COLO829 (cell line): ENCODE data around the gene PDE6D.
A peak's percentile ranks its signal among the peaks of the same experiment; 100 is the strongest.
"Not testable (repeated sequence)": the region's sequence is repeated elsewhere in the genome, so short reads cannot be mapped to it uniquely, and the experiment has no call there.

Experiments
- DNase-seq: peaks from one replicate; pipeline ENCODE4 v3.0.0; 2012; ENCODE audit warnings: low spot score

The PDE6D gene

DNA sequence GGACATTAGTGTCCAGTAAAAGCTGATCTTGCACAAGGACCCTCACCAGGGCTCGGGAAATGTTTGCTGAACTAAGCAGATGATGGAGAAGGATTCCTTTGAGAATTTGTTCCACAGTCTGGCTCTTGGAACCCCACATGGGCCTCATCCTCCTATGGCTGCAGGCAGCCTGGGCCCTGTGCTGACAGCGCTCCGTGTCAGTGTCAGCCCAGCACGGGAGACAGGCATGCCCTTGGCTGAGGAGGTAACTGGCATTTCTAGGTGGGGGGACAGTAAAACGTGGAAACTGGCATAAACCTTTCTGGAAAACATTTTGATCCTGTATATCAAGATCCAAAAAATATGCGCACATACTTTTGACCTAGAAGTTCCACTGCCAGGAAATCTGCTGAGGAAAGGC is 62.3 kb downstream of the PDE6D start:
- DNase-seq = no peak

DNA sequence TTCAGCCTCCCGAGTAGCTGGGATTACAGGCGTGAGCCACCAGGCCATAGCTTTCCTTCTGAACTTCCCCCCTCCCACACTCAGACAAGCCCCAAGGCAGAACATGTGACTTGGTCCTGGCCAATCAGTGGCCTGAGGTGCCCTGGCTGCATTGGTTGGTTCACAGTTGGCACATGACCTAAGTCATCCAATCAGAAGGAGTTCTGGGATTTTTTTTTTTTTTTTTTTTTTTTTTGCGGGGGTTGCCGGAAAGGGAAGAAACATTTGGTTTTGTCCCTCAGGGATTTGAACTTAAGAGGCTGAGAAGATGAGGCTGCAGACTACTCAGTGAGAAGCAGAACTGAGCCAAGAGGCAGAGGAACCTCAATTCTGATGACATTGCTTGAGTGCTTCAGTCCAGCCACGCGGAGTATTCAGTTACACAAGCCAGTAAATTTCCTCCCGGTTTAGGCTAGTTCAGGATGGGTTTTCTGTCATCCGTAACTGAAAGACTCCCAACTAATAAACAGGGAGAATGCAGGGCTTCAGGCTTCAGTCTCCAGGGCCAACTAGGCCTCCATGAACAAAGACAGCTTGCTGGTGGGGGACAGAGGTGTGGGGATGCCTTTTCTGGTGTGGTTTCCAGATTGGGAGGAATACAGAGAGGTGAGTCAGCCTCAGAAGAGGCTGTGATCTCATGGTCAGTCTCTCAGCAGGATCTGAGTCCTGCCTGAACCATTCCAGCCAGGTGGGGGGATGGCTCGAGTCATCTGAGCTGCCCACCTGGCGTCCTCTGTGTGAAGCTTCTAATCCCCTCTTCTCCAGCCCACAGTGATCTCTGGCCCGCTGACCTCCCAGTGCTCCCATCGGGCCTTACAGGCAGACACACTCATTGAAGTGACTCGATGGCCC is 63.6 kb downstream of the PDE6D start:
- no peak for DNase-seq

- DNase-seq = no peak
These were observed 64.3 kb downstream of the PDE6D start for GRCh38 chr2:231716666-231717280.

DNA sequence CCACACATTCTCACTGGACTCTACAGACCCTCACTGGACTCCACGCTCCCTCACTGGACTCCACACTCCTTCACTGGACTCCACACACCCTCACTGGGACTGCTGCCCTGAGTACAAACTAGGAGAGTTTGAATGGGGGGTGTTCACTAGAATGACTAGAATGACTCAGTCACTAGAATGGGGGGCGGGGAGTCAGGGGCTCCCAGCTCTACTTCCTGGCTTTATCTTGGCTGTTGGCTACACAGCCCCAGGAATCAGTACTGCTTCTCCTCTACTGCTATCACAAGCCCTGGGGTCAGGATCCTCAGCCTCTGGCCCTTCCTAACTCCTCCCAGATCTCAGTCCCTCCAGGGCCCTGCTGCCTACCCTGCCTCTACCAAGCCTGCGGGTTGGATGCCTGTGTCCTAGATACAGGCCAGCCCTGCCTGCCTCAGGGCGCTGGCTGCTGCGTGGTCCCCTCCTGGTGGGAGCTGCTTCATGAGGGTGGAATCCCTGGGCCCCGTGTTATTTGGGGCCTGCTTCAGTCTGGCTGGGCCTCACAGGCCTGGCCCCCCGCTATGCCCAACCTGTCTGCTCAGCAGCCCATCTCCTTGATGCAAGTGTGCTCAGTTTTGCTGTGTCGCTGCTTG is 65.0 kb downstream of the PDE6D start:
- no peak for DNase-seq

DNA sequence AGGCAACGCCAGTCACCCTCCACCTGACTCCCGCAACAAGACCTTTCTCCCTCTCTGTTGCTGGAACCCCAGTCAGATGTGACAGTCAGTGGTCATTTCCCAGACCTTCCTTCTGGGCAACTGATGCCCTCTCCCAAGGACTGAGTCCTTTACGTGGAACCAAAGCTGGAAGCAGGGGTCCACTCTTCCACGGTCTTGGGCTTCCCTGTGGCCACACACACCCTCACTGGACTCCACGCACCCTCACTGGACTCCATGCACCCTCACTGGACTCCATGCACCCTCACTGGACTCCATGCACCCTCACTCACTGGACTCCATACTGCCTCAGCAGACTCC is 65.6 kb downstream of the PDE6D start:
- no peak for DNase-seq

DNA sequence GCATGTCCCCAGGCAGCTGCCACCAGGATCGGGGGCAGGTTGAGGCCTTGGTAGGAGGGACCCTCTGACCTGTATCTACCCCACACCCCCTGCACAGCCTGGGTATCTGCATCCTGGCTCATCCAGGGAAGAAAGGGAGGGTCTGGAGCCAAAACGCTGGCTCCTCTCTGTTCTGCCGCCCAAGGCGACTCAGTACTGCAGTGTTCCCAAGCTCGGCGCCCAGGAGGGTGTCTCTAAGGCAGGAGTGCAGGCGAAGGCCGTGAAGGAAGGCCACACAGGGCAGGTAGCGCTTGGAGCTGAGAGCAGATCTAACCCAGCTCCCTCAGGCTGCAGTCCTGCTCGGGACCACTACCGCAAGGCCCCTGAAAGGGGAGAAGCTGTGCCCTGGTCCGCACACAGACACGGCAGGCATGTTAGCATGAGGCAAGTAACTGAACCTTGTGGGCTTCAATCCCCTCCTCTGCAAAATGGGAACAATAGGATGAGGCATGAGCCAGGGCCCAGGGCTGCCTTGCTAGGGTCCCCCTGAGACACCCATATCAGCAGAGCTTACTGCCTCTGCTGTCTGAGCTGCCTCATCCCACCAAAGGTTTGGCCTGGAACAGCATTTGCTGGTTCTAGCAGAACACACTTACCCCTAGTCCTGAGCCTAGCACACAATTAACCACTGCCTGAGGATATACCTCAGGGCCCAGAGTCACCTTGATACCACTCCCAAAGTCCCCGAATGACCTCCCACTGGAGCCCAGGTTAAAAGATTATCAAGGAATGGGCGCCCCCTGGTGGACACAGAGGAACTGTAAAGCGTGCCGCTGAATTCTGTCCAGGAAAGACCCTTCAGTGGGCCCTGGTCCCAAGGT is 66.2 kb downstream of the PDE6D start:
- peak; percentile 62 for DNase-seq

GRCh38 chr2:231713730-231714638 is 67.1 kb downstream of the PDE6D start:
- DNase-seq = peak; percentile 89

GRCh38 chr2:231713406-231713729 is 67.7 kb downstream of the PDE6D start:
- DNase-seq = not testable (repeated sequence)

DNA sequence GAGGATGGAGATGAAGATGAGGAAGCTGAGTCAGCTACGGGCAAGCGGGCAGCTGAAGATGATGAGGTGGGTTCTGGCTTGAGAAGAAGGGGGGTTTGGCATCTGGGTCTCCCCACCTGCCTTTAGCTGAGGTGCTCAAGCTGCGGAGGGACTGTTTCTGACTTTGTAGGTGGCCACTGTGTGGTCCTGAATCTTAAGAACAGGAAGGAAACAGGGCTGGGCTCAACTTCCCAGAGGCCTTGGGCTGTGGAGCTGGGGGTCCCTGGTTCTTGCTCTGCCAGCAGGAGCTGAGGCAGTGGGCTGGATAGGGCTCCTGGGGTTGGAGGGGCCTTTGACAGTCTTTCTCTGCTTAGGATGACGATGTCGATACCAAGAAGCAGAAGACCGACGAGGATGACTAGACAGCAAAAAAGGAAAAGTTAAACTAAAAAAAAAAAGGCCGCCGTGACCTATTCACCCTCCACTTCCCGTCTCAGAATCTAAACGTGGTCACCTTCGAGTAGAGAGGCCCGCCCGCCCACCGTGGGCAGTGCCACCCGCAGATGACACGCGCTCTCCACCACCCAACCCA is 68.5 kb downstream of the PDE6D start:
- not testable (repeated sequence) for DNase-seq

GRCh38 chr2:231711677-231712450 is 69.2 kb downstream of the PDE6D start:
- no peak for DNase-seq

DNA sequence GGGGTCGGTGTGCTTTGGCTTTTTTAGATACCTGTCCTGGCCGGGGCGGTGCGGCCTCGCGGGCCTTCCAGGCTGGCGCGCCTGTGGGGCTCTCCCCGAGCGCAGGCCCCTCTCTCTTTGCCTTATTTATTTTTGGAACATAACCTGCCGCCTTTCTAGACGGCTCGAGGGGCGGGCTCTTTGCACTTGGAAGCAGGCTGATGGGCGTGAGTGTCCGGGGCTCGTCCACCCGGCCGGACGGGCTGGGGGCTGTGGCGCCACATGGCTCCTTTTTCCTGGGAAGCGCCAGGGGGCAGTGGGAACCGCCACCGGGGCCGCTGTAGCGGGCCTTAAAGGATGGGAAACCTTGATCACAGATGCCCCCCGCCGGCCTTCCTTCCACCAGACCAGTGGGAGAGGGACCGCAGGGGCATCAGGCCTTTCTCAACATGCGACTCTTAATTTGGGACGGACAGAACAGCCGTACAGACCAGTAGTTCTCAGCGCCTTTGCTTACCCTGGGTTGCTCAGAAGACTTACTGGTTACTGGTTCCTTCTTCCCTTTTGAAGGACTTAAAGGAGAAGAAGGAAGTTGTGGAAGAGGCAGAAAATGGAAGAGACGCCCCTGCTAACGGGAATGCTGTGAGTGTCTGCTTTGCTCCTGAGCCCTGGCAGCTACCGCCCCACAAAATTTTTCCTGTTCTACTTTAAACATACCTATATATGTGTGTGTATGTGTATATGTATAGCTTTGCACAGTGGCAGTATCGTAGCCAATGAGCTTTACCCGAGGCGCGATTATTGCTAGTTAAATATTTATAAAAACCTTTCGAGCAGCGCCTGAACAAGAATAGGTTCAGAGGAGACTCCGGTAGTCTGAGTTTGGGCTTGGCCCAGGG is 70.0 kb downstream of the PDE6D start:
- no peak for DNase-seq

DNA sequence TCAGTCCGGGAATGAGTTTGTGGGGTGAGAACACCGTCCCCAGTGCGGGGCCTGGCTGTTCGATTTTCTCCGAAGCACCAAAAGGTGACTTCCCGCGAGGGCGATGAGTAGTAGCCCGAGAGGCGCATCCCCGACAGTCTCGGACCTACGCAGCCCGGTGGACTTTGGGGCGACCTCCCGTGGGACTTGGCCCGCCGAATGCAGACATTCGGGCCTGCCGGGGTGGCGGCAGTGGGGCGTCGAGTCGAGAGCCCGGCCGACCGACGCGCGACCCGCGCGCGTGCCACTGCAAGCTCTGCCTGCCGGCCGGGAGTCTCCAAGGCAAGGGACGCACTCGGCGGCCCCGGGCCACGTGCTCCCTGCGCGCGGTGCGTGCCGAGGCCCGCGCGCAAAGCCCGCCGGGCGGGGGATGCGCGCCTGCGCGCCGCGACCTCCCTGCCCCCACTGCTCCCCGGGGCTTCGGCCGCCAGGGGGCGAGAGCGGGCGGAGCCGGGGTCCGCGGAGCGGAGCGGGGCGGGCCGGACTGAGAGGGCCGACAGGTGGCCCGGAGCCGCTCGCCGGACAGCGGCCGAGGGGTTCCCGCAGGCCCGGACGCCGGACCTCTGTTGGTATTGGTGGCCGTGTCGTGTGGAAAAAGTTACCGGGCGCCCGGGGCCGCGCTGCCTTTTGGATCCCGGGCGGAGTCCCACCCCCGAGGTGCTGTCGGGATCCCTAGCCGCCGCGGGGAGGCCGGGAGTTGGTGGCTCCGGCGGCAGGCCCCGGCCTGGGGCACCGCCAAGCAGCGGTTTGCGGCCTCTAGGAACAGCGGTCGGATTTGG is 70.9 kb downstream of the PDE6D start:
- peak; percentile 89 for DNase-seq

- no peak for DNase-seq
These were observed 71.5 kb downstream of the PDE6D start for GRCh38 chr2:231709636-231709980.

DNA sequence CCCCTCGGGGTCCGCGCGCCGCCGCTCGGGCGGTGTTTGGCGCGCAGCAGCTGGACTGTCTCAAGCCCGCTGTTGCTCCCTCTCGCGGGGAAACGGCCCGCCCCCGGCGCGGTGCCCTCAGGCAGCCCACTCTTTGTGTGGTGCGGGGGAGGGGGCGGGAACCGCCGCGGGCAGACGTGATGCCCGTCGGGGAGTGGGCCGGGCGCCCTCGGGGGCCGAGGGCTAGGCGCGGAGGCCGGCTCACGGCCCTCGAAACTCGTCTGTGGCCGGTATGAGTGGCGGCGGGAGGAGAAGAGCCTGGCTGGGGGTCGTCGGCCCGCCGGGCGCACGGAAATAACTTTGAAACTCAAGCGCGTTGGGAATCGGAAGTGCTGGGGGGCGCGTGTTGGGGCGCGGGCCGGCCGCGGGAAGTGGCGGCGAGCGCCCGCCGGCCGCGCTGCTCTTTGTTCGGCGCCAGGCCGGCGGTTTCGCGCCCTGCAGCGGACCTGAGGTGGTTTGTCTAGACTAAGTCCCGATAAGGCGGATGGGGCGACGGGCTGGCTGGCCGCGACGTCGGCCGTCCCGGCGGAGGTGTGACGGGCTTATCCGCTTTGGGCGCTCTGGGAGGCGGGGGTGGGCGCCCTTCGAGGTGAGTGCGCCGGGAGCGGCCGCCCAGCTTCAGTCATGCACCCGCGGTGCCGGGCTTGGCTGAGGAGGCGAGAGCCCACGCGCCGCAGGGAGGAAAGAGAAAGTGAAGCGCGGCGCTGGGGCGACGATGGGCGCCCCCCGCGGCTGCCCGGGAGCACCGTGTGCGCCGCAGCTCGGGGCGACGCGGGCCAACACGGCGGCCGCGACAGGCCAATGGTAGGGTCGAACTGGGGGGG is 72.1 kb downstream of the PDE6D start:
- no peak for DNase-seq

- peak; percentile 94 for DNase-seq
These were observed 72.9 kb downstream of the PDE6D start, which contains the start of gene PTMA for GRCh38 chr2:231707927-231708772. TSS of gene PTMA (plus strand) at chr2:231708525. CDS start at chr2:231708707, 182 bp downstream.

- DNase-seq = no peak
These were observed 73.5 kb downstream of the PDE6D start for GRCh38 chr2:231707625-231707926.
